Ectodermal cell (in vitro differentiated cells): ENCODE data around the gene KCNJ4.

Experiments used
- H3K27ac ChIP-seq: 2 replicates; pipeline ENCODE4 v1.7.0; 2013; ENCODE audit warnings: mild to moderate bottlenecking, low read depth, low read length; ENCODE audit not compliant: insufficient read depth, poor library complexity, severe bottlenecking
- H3K27me3 ChIP-seq: 2 replicates; pipeline ENCODE4 v1.7.0; 2013; ENCODE audit warnings: mild to moderate bottlenecking, low read length; ENCODE audit not compliant: insufficient read depth, control insufficient read depth, poor library complexity, severe bottlenecking
- H3K36me3 ChIP-seq: one replicate; pipeline ENCODE4 v1.7.0; 2013; ENCODE audit warnings: low read length; ENCODE audit not compliant: control insufficient read depth, insufficient read depth
- H3K4me1 ChIP-seq: one replicate; pipeline ENCODE4 v1.7.0; 2013; ENCODE audit warnings: low read length; ENCODE audit not compliant: control insufficient read depth, insufficient read depth
- H3K4me3 ChIP-seq: 2 replicates; pipeline ENCODE4 v1.7.0; 2013; ENCODE audit warnings: low read depth, low read length, control low read depth; ENCODE audit not compliant: insufficient read depth
- H3K9me3 ChIP-seq: 2 replicates; pipeline ENCODE4 v1.7.0; 2013; ENCODE audit warnings: mild to moderate bottlenecking, low read length, moderate library complexity; ENCODE audit not compliant: control insufficient read depth
- WGBS, 2 experiments: methylation state at CpG; one replicate each; pipeline ENCODE4 v1.1.7; 2013; ENCODE audit warnings: missing lambda C conversion rate in 2 of 2; 5-methylcytosine and 5-hydroxymethylcytosine counted together

Gene KCNJ4

GRCh38 chr22:38420734-38421133 lies 34.3 kb downstream of the KCNJ4 start:
- no peaks in the 10 kb centered on the region for H3K9me3 ChIP-seq
- no peak overlapping the region for H3K4me3 ChIP-seq
- H3K36me3 ChIP-seq, result no peaks in the 10 kb centered on the region
- WGBS, 2 experiments, result 91 to 95% methylated on average over 4 of the region's 4 CpGs
- peaks cover 4% of the 10 kb centered on the region for H3K4me1 ChIP-seq
- H3K27ac ChIP-seq, result no peak overlapping the region
- no peaks in the 10 kb centered on the region for H3K27me3 ChIP-seq

GRCh38 chr22:38419858-38420160 lies 35.2 kb downstream of the KCNJ4 start:
- no peaks in the 10 kb centered on the region for H3K9me3 ChIP-seq
- peaks cover 4% of the 10 kb centered on the region for H3K4me1 ChIP-seq
- H3K36me3 ChIP-seq, result no peaks in the 10 kb centered on the region
- 88 to 89% methylated on average over 8 of the region's 8 CpGs for WGBS, 2 experiments
- H3K4me3 ChIP-seq, result no peak overlapping the region
- H3K27ac ChIP-seq, result no peak overlapping the region
- H3K27me3 ChIP-seq, result no peaks in the 10 kb centered on the region

- H3K4me3 ChIP-seq, result no peak overlapping the region
- no peaks in the 10 kb centered on the region for H3K27me3 ChIP-seq
- WGBS, 2 experiments, result 85 to 88% methylated on average over 14 of the region's 14 CpGs
- H3K27ac ChIP-seq, result no peak overlapping the region
- H3K4me1 ChIP-seq, result peaks cover 3% of the 10 kb centered on the region
- H3K9me3 ChIP-seq, result no peaks in the 10 kb centered on the region
- H3K36me3 ChIP-seq, result no peaks in the 10 kb centered on the region
These were observed 35.7 kb downstream of the KCNJ4 start for GRCh38 chr22:38419121-38419857.

- Histone ChIP-seq H3K4me3 (no peak overlapping the region), H3K36me3 (no peaks in the 10 kb centered on the region), H3K4me1 (no peaks in the 10 kb centered on the region), H3K27me3 (no peaks in the 10 kb centered on the region), H3K27ac (no peak overlapping the region), H3K9me3 (no peaks in the 10 kb centered on the region)
- WGBS, 2 experiments, result 91% methylated on average over 14 of the region's 14 CpGs
These were observed 36.4 kb downstream of the KCNJ4 start for GRCh38 chr22:38418589-38418988.

GRCh38 chr22:38417252-38418060 lies 37.5 kb downstream of the KCNJ4 start:
- Histone ChIP-seq H3K27ac (no peak overlapping the region), H3K9me3 (no peaks in the 10 kb centered on the region), H3K4me3 (no peak overlapping the region), H3K36me3 (no peaks in the 10 kb centered on the region), H3K4me1 (no peaks in the 10 kb centered on the region), H3K27me3 (no peaks in the 10 kb centered on the region)
- WGBS, 2 experiments, result 88 to 89% methylated on average over 16 of the region's 16 CpGs

- Histone ChIP-seq H3K4me1 (no peaks in the 10 kb centered on the region), H3K9me3 (no peaks in the 10 kb centered on the region), H3K27ac (no peak overlapping the region), H3K27me3 (no peaks in the 10 kb centered on the region), H3K36me3 (no peaks in the 10 kb centered on the region), H3K4me3 (no peak overlapping the region)
- 92 to 93% methylated on average over 18 of the region's 18 CpGs for WGBS, 2 experiments
These were observed 38.3 kb downstream of the KCNJ4 start for GRCh38 chr22:38416621-38417251.

- H3K36me3 ChIP-seq, result no peaks in the 10 kb centered on the region
- H3K27ac ChIP-seq, result no peak overlapping the region
- 73 to 75% methylated on average over 22 of the region's 22 CpGs for WGBS, 2 experiments
- no peaks in the 10 kb centered on the region for H3K9me3 ChIP-seq
- H3K4me3 ChIP-seq, result no peak overlapping the region
- H3K4me1 ChIP-seq, result no peaks in the 10 kb centered on the region
- H3K27me3 ChIP-seq, result no peaks in the 10 kb centered on the region
These were observed 39.3 kb downstream of the KCNJ4 start for GRCh38 chr22:38415561-38416321.

- no peaks in the 10 kb centered on the region for H3K9me3 ChIP-seq
- WGBS, 2 experiments, result 82 to 88% methylated on average over 12 of the region's 12 CpGs
- no peak overlapping the region for H3K27ac ChIP-seq
- H3K4me1 ChIP-seq, result no peaks in the 10 kb centered on the region
- H3K4me3 ChIP-seq, result no peak overlapping the region
- no peaks in the 10 kb centered on the region for H3K27me3 ChIP-seq
- no peaks in the 10 kb centered on the region for H3K36me3 ChIP-seq
These were observed 40.0 kb downstream of the KCNJ4 start for GRCh38 chr22:38415046-38415445.

GRCh38 chr22:38414009-38414395 lies 41.0 kb downstream of the KCNJ4 start:
- no peaks in the 10 kb centered on the region for H3K9me3 ChIP-seq
- H3K4me3 ChIP-seq, result no peak overlapping the region
- H3K27me3 ChIP-seq, result no peaks in the 10 kb centered on the region
- no peaks in the 10 kb centered on the region for H3K36me3 ChIP-seq
- no peak overlapping the region for H3K27ac ChIP-seq
- WGBS, 2 experiments, result 89 to 94% methylated on average over 7 of the region's 7 CpGs
- H3K4me1 ChIP-seq, result no peaks in the 10 kb centered on the region
